ENCODE data around the gene CCDC6. TPM values are rescaled to one million over a fixed set of nuclear protein-coding genes. Genes with fewer than 3 reads are reported as not detected.
A peak's percentile ranks its signal among the peaks of the same experiment; 100 is the strongest.

The CCDC6 gene
- polyA plus RNA-seq, 2 of the 4 experiments (the other 2 are of a cell fraction), result 21.4 to 43.5 TPM

DNA sequence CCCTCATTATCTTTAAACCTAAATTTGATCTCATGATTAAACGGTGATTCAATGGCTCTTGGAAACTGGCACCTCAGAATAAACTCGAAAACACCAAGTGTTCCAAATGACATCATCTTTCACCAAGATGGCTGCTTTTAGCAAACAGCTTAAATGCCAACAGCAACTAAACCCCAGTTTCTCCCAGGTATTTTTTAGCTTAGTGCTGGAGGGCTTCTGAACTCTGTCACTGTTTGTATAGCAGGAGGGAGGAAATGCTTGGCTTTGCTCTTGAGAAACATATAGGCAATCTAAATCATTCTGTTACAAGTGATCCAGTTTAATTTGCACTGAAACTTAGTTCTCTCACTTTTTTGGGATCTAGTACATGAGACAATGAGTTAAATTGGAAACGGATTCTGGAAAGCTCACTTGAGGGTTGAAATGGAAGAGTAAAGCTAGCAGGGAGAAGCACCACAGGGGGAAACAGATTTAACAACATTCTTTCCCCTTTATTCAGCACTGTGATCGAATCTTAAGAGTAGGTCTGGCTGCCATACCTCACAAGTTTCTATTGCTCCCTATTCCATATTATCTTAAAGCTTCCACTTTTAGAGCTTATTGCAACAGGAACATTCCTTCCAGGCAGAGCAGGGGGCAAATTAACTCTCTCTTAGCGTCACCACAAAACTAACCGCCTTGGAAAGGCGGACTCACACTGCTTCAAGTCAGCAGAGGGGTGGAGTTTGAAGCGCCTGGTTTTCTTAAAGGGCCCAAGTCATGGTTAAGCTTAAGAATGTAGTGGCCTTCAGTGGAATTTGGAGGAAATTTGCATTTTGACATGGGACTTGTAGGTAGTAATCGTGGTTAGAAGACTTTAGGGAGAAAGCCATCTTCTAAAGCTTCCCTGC lies 1.8 kb upstream of the CCDC6 start:
- TF ChIP-seq JUN (IDR thresholded peaks at IDR 0.05) (peak; percentile 42 to 68; a peak in 2 of 5 replicates), CHD4 (IDR thresholded peaks at IDR 0.05; ENCODE audit: borderline replicate concordance) (no peak), SREBF2 (IDR thresholded peaks at IDR 0.05) (no peak), PHF8 (IDR thresholded peaks at IDR 0.05; ENCODE audit: borderline replicate concordance, low read depth) (0 out of 2 replicates have a peak, but pooled peaks have one; percentile 20), POLR2A (IDR thresholded peaks at IDR 0.05; ENCODE audit: low read length) (peak; percentile 29; the same call in 1 of the 2 replicates)
- TF ChIP-seq, protein P1, sequence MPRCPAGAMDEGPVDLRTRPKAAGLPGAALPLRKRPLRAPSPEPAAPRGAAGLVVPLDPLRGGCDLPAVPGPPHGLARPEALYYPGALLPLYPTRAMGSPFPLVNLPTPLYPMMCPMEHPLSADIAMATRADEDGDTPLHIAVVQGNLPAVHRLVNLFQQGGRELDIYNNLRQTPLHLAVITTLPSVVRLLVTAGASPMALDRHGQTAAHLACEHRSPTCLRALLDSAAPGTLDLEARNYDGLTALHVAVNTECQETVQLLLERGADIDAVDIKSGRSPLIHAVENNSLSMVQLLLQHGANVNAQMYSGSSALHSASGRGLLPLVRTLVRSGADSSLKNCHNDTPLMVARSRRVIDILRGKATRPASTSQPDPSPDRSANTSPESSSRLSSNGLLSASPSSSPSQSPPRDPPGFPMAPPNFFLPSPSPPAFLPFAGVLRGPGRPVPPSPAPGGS (IDR thresholded peaks at IDR 0.05), result peak; percentile 66; the same call in 2 of the 3 replicates
- Histone ChIP-seq H3K4me1 (peaks cover 26% of the 10 kb centered on the region), H3K4me2 (peak overlapping the region; percentile 87), H3K4me3 (peak overlapping the region; percentile 98), H3K27ac (peak overlapping the region; percentile 84 to 94), H3K9me3 (peaks cover 5% of the 10 kb centered on the region; the same call in 1 of the 3 replicates)
- peak; percentile 48 to 49; a peak in 5 of 6 replicates for ATAC-seq
- under 1% methylated on average over 9 of the region's 9 CpGs for WGBS (ENCODE audit: missing lambda C conversion rate)
- no peak for FAIRE-seq
- POLR2A ChIA-PET, result interaction anchor here (0.6 to 1.6 kb wide), 2 partner anchors 20 to 83 kb away, joined by 4 to 5 read pairs; no protein-coding TSS in a partner anchor
- DNase-seq (ENCODE audit: low read depth in 1 of 2, low spot score in 1 of 2), result peak; percentile 65 to 80
- CTCF ChIA-PET, result no interaction called here

DNA sequence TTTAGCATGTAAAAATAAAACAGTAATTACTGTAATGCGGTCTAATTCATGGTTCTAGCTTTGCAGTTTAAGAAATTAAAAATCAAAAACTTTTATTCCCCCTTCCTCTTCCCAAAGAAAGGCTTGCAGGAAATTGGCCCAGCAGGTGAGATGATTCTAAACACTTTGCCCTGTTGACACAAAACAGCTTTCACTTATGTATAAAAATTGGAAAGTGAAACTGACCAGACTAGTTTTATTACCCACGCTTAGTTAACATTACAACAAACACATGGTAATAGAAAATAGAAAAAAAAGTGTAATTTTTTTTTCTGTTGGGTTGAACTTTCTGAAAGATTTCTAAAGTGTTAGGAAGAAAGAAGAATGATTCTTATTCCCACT lies 1.2 kb upstream of the CCDC6 start:
- FAIRE-seq (no peak), DNase-seq (ENCODE audit: low read depth in 1 of 2, low spot score in 1 of 2) (no peak), ATAC-seq (no peak)
- H3K9me3 ChIP-seq, result no peaks in the 10 kb centered on the region
- H3K4me3 ChIP-seq, result peak overlapping the region; percentile 98
- H3K4me1 ChIP-seq, result peaks cover 26% of the 10 kb centered on the region
- POLR2A ChIA-PET, result interaction anchor here (0.6 to 1.6 kb wide), 2 partner anchors 19 to 84 kb away, joined by 4 to 5 read pairs; no protein-coding TSS in a partner anchor
- H3K27ac ChIP-seq, result peak overlapping the region; percentile 84 to 94
- H3K4me2 ChIP-seq, result peak overlapping the region; percentile 87
- TF ChIP-seq TP53 (CRISPR knock-in tag; IDR thresholded peaks at IDR 0.05) (no peak), GATA3 (IDR thresholded peaks at IDR 0.05; ENCODE audit: borderline replicate concordance) (no peak), FOSB (CRISPR knock-in tag; IDR thresholded peaks at IDR 0.05) (no peak), POLR2A (IDR thresholded peaks at IDR 0.05; ENCODE audit: low read length) (no peak), MYC (IDR thresholded peaks at IDR 0.05; ENCODE audit: borderline replicate concordance, low read length) (no peak), CBX8 (IDR thresholded peaks at IDR 0.05) (no peak), ZC3H11A (IDR thresholded peaks at IDR 0.05) (no peak), ZNF302 (CRISPR knock-in tag; IDR thresholded peaks at IDR 0.05) (no peak)
- TF ChIP-seq, protein P1 (IDR thresholded peaks at IDR 0.05), result no peak
- CTCF ChIA-PET, result interaction anchor here (0.7 to 1.7 kb wide), 2 partner anchors 282 to 756 kb away, joined by 3 to 6 read pairs; no protein-coding TSS in a partner anchor
- 28% methylated on average over 2 of the region's 2 CpGs for WGBS (ENCODE audit: missing lambda C conversion rate)

DNA sequence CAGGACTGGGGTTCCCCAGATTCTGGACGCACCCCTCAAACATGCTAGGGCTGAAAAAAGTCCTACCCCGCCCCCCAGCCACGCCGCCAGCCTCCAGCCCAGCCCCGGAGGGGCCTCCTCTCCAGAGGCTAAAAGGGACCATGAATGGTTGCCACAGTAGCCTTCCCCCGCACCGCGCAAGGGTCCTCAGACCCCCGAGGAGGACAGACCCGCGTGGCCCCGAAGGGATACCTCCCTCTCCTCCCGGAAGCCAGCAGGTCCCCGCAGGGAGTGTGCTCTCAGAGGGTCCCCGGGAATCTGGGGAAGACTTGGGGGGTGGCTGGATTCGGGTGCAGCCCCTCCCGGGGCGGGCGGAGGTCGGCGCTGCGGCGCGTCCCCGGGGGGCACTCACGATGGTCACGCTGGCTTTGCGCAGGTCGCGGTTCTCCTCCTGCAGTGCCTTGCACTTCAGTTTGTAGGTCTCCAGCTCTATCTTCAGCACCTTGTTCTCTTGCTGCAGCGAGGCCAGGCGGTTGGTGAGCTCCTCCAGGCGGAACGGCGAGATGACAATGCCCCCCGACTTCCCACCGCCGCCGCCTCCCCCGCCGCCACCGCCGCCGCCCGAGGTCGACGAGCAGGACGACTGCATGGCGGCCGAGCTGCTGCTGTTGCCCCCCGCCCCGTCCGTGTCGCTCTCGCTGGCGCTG lies 482 bp downstream of the CCDC6 start:
- ChIA-PET POLR2A (interaction anchor here (0.7 to 1.5 kb wide), 7 partner anchors 17 to 277 kb away, joined by 3 to 7 read pairs (median 3); no protein-coding TSS in a partner anchor), CTCF (interaction anchor here (0.5 to 1.7 kb wide), 20 partner anchors 10 to 283 kb away, joined by 3 to 12 read pairs (median 3); partner anchors contain the start of gene SLC16A9)
- H3K9me3 ChIP-seq, result no peaks in the 10 kb centered on the region
- FAIRE-seq (no peak), DNase-seq (ENCODE audit: low read depth in 1 of 2, low spot score in 1 of 2) (no peak), ATAC-seq (peak in 1 of 2 experiments; percentile 4; a peak in 1 of 6 replicates)
- H3K4me3 ChIP-seq, result peak overlapping the region; percentile 98
- peak overlapping the region; percentile 92 for H3K4me2 ChIP-seq
- H3K4me1 ChIP-seq, result peaks cover 30% of the 10 kb centered on the region
- H3K27ac ChIP-seq, result peak overlapping the region; percentile 84 to 94
- WGBS (ENCODE audit: missing lambda C conversion rate), result 3% methylated on average over 7 of the region's 56 CpGs
- TF ChIP-seq, protein P2, sequence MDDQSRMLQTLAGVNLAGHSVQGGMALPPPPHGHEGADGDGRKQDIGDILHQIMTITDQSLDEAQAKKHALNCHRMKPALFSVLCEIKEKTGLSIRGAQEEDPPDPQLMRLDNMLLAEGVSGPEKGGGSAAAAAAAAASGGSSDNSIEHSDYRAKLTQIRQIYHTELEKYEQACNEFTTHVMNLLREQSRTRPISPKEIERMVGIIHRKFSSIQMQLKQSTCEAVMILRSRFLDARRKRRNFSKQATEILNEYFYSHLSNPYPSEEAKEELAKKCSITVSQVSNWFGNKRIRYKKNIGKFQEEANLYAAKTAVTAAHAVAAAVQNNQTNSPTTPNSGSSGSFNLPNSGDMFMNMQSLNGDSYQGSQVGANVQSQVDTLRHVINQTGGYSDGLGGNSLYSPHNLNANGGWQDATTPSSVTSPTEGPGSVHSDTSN (IDR thresholded peaks at IDR 0.05), result no peak
- no peak for TF ChIP-seq SMC3 (IDR thresholded peaks at IDR 0.05)
- no peak for TF ChIP-seq EP300 (IDR thresholded peaks at IDR 0.05)
- TF ChIP-seq NPAS2 (CRISPR knock-in tag; IDR thresholded peaks at IDR 0.05; ENCODE audit: borderline replicate concordance), result no peak
- TF ChIP-seq, protein P3, sequence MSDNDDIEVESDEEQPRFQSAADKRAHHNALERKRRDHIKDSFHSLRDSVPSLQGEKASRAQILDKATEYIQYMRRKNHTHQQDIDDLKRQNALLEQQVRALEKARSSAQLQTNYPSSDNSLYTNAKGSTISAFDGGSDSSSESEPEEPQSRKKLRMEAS (IDR thresholded peaks at IDR 0.05), result no peak
- no peak for TF ChIP-seq ZNF302 (CRISPR knock-in tag; IDR thresholded peaks at IDR 0.05)
- no peak for TF ChIP-seq HOXB13 (CRISPR knock-in tag; IDR thresholded peaks at IDR 0.05; ENCODE audit: low read depth)

Measured in A549 (cell line).